GM21423 (cell line): ENCODE measurements around the gene TUBGCP3.
"Not testable (repeated sequence)": the region's sequence is repeated elsewhere in the genome, so short reads cannot be mapped to it uniquely, and the experiment has no call there.

Experiments
- ATAC-seq: cut with Tn5 transposase; IDR thresholded peaks from one replicate; pipeline ENCODE4 v1.9.1; 2021; ENCODE audit warnings: mild to moderate bottlenecking, moderate library complexity; ENCODE audit not compliant: unreplicated experiment

TUBGCP3 gene

GRCh38 chr13:112579310-112579843 is 8.6 kb downstream of the TUBGCP3 start:
- no peak for ATAC-seq

- ATAC-seq: no peak
Measured at GRCh38 chr13:112576768-112577167, 11.2 kb downstream of the TUBGCP3 start.

GRCh38 chr13:112576191-112576590 is 11.8 kb downstream of the TUBGCP3 start:
- ATAC-seq: no peak

GRCh38 chr13:112575675-112576074 is 12.3 kb downstream of the TUBGCP3 start:
- no peak for ATAC-seq

- ATAC-seq: peak; percentile 55
Measured at GRCh38 chr13:112574834-112575613, 12.9 kb downstream of the TUBGCP3 start.

- peak; percentile 35 for ATAC-seq
Measured at GRCh38 chr13:112574416-112574815, 13.5 kb downstream of the TUBGCP3 start.

- no peak for ATAC-seq
Measured at GRCh38 chr13:112573710-112574109, 14.2 kb downstream of the TUBGCP3 start.

- ATAC-seq: no peak
Measured at GRCh38 chr13:112572366-112572765, 15.6 kb downstream of the TUBGCP3 start.

- ATAC-seq: no peak
Measured at GRCh38 chr13:112569821-112570220, 18.1 kb downstream of the TUBGCP3 start.

- no peak for ATAC-seq
Measured at GRCh38 chr13:112567161-112567862, 20.6 kb downstream of the TUBGCP3 start.

GRCh38 chr13:112562786-112563383 is 25.1 kb downstream of the TUBGCP3 start:
- no peak for ATAC-seq

GRCh38 chr13:112562254-112562653 is 25.7 kb downstream of the TUBGCP3 start:
- no peak for ATAC-seq

- no peak for ATAC-seq
Measured at GRCh38 chr13:112561478-112561877, 26.5 kb downstream of the TUBGCP3 start.

- ATAC-seq: no peak
Measured at GRCh38 chr13:112558696-112559418, 29.1 kb downstream of the TUBGCP3 start.

- ATAC-seq: no peak
Measured at GRCh38 chr13:112556600-112556999, 31.4 kb downstream of the TUBGCP3 start.

GRCh38 chr13:112554214-112554850 is 33.6 kb downstream of the TUBGCP3 start:
- ATAC-seq: no peak

GRCh38 chr13:112548975-112549374 is 39.0 kb downstream of the TUBGCP3 start:
- ATAC-seq: not testable (repeated sequence)

GRCh38 chr13:112545856-112546255 is 42.1 kb downstream of the TUBGCP3 start:
- ATAC-seq: no peak

- no peak for ATAC-seq
Measured at GRCh38 chr13:112532837-112533745, 54.9 kb downstream of the TUBGCP3 start.
